ENCODE measurements around the gene CDKAL1.

GRCh38 chr6:21083708-21084107 lies 549.5 kb downstream of the CDKAL1 start:
- TF ChIP-seq, protein P1, sequence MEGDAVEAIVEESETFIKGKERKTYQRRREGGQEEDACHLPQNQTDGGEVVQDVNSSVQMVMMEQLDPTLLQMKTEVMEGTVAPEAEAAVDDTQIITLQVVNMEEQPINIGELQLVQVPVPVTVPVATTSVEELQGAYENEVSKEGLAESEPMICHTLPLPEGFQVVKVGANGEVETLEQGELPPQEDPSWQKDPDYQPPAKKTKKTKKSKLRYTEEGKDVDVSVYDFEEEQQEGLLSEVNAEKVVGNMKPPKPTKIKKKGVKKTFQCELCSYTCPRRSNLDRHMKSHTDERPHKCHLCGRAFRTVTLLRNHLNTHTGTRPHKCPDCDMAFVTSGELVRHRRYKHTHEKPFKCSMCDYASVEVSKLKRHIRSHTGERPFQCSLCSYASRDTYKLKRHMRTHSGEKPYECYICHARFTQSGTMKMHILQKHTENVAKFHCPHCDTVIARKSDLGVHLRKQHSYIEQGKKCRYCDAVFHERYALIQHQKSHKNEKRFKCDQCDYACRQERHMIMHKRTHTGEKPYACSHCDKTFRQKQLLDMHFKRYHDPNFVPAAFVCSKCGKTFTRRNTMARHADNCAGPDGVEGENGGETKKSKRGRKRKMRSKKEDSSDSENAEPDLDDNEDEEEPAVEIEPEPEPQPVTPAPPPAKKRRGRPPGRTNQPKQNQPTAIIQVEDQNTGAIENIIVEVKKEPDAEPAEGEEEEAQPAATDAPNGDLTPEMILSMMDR (IDR thresholded peaks at IDR 0.05) = no peak
- TF ChIP-seq POLR2AphosphoS5 (IDR thresholded peaks at IDR 0.05) = no peak

All from prostate gland (tissue), 2 donors.